ENCODE results near the gene GLRA1. TPM values are rescaled to one million over a fixed set of nuclear protein-coding genes. Genes with fewer than 3 reads are reported as not detected.
"Not testable (repeated sequence)": the region's sequence is repeated elsewhere in the genome, so short reads cannot be mapped to it uniquely, and the experiment has no call there.

Gene GLRA1
- total and polyA plus RNA-seq, 4 donors, result not detected

DNA sequence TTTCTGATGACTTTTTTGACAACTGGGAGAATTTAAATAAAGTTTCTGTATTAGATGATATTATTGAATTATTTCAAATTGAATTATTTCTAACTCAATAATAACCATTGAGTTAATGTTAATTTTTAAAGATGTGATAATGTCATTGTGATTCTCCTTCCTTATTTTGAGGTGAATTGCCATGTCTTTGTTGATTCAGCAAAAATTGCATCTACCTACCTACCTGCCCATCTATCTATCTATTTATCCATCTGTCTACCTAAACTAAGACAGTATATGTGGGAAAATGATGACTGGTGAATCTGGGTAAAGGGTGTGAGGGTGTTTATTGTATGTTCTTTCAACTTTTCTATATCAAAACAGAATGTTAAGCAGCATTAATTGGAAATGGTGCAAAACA is 77.9 kb downstream of the GLRA1 start:
- H3K27me3 ChIP-seq (ENCODE audit: control insufficient read depth in 4 of 4, insufficient read depth in 4 of 4, low read length in 3 of 4), result no peaks in the 10 kb centered on the region
- no peak overlapping the region for H3K9ac ChIP-seq (ENCODE audit: low read depth in 1 of 2, low read length in 2 of 2)
- no peak overlapping the region for H3K4me3 ChIP-seq (ENCODE audit: low read depth in 1 of 3, low read length in 3 of 3)
- no peak for TF ChIP-seq RXRA (IDR thresholded peaks at IDR 0.05)
- TF ChIP-seq CTCF (IDR thresholded peaks at IDR 0.05; ENCODE audit: low read depth, low read length, missing input control), result no peak
- no peak for TF ChIP-seq FOXA2 (IDR thresholded peaks at IDR 0.05)
- no peak for TF ChIP-seq JUND (IDR thresholded peaks at IDR 0.05)
- TF ChIP-seq FOXA1 (IDR thresholded peaks at IDR 0.05), result no peak
- TF ChIP-seq SP1 (IDR thresholded peaks at IDR 0.05), result no peak
- TF ChIP-seq RAD21 (IDR thresholded peaks at IDR 0.05), result no peak
- TF ChIP-seq, protein P1, sequence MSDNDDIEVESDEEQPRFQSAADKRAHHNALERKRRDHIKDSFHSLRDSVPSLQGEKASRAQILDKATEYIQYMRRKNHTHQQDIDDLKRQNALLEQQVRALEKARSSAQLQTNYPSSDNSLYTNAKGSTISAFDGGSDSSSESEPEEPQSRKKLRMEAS (IDR thresholded peaks at IDR 0.05), result no peak
- TF ChIP-seq, protein P2, sequence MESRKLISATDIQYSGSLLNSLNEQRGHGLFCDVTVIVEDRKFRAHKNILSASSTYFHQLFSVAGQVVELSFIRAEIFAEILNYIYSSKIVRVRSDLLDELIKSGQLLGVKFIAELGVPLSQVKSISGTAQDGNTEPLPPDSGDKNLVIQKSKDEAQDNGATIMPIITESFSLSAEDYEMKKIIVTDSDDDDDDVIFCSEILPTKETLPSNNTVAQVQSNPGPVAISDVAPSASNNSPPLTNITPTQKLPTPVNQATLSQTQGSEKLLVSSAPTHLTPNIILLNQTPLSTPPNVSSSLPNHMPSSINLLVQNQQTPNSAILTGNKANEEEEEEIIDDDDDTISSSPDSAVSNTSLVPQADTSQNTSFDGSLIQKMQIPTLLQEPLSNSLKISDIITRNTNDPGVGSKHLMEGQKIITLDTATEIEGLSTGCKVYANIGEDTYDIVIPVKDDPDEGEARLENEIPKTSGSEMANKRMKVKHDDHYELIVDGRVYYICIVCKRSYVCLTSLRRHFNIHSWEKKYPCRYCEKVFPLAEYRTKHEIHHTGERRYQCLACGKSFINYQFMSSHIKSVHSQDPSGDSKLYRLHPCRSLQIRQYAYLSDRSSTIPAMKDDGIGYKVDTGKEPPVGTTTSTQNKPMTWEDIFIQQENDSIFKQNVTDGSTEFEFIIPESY (IDR thresholded peaks at IDR 0.05), result no peak
- TF ChIP-seq HNF4A (conservative IDR thresholded peaks at IDR 0.05), result no peak
- TF ChIP-seq NR2F2 (IDR thresholded peaks at IDR 0.05), result no peak
- no peak overlapping the region for H3K27ac ChIP-seq (ENCODE audit: low read depth in 1 of 2, low read length in 2 of 2)
- H3K9me3 ChIP-seq (ENCODE audit: control insufficient read depth in 4 of 4, low read length in 3 of 4), result peaks cover 0 to 3% (median 0%) of the 10 kb centered on the region in 4 donors
- H3K36me3 ChIP-seq (ENCODE audit: control insufficient read depth in 4 of 4, insufficient read depth in 3 of 4, low read depth in 1 of 4, low read length in 3 of 4), result no peaks in the 10 kb centered on the region
- DNase-seq (ENCODE audit: low spot score), result no peak
- no peaks in the 10 kb centered on the region for H3K4me1 ChIP-seq (ENCODE audit: control insufficient read depth in 4 of 4, insufficient read depth in 4 of 4, low read length in 3 of 4)

DNA sequence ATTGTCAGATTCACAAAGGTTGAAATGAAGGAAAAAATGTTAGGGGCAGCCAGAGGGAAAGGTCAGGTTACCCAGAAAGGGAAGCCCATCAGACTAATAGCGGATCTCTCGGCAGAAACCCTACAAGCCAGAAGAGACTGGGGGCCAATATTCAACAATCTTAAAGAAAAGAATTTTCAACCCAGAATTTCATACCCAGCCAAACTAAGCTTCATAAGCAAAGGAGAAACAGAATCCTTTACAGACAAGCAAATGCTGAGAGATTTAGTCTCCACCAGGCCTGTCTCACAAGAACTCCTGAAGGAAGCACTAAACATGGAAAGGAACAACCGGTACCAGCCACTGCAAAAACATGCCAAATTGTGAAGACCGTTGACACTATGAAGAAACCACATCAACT is 91.8 kb downstream of the GLRA1 start:
- WGBS, result 97% methylated on average over 4 of the region's 4 CpGs

DNA sequence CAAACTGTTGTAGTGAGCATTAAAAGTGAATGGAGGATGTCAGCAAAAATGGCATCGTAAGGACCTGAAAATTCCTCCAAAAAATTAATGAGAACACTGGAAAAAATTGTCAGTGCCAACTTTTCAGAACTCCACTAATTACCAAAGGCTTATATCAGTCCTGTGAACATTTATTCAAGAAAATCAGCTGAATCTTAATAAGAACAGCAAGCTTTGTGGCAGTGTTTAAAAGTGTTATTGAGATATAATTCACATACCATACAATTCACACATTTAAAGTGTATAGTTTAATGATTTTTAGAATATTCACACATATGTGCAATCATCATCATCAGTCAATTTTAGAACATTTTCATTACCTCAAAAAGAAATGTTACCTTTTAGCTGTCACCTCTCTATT is 95.3 kb downstream of the GLRA1 start:
- Histone ChIP-seq H3K9me3 (ENCODE audit: control insufficient read depth in 4 of 4, low read length in 3 of 4) (peaks cover 3 to 15% (median 8%) of the 10 kb centered on the region in 4 donors), H3K9ac (ENCODE audit: low read depth in 1 of 2, low read length in 2 of 2) (no peak overlapping the region), H3K4me1 (ENCODE audit: control insufficient read depth in 4 of 4, insufficient read depth in 4 of 4, low read length in 3 of 4) (no peaks in the 10 kb centered on the region), H3K4me3 (ENCODE audit: low read depth in 1 of 3, low read length in 3 of 3) (no peak overlapping the region), H3K27ac (ENCODE audit: low read depth in 1 of 2, low read length in 2 of 2) (no peak overlapping the region), H3K27me3 (ENCODE audit: control insufficient read depth in 4 of 4, insufficient read depth in 4 of 4, low read length in 3 of 4) (no peaks in the 10 kb centered on the region), H3K36me3 (ENCODE audit: control insufficient read depth in 4 of 4, insufficient read depth in 3 of 4, low read depth in 1 of 4, low read length in 3 of 4) (no peaks in the 10 kb centered on the region)
- WGBS, result 97% methylated on average over 1 of the region's 1 CpG
- DNase-seq (ENCODE audit: low spot score), result no peak
- TF ChIP-seq NR2F2 (IDR thresholded peaks at IDR 0.05) (no peak), HNF4A (conservative IDR thresholded peaks at IDR 0.05) (no peak), FOXA2 (IDR thresholded peaks at IDR 0.05) (no peak), YY1 (IDR thresholded peaks at IDR 0.05) (no peak), SP1 (IDR thresholded peaks at IDR 0.05) (no peak), GABPA (IDR thresholded peaks at IDR 0.05 in 1 of 2, conservative IDR thresholded peaks at IDR 0.05 in 1 of 2) (no peak), TAF1 (conservative IDR thresholded peaks at IDR 0.05) (no peak), JUND (IDR thresholded peaks at IDR 0.05) (no peak), FOXA1 (IDR thresholded peaks at IDR 0.05) (no peak), EGR1 (IDR thresholded peaks at IDR 0.05; ENCODE audit: low read depth in 2 of 2) (no peak), RAD21 (IDR thresholded peaks at IDR 0.05) (no peak)
- TF ChIP-seq, protein P2 (IDR thresholded peaks at IDR 0.05), result no peak
- TF ChIP-seq, protein P1 (IDR thresholded peaks at IDR 0.05), result no peak
- TF ChIP-seq, protein P3, sequence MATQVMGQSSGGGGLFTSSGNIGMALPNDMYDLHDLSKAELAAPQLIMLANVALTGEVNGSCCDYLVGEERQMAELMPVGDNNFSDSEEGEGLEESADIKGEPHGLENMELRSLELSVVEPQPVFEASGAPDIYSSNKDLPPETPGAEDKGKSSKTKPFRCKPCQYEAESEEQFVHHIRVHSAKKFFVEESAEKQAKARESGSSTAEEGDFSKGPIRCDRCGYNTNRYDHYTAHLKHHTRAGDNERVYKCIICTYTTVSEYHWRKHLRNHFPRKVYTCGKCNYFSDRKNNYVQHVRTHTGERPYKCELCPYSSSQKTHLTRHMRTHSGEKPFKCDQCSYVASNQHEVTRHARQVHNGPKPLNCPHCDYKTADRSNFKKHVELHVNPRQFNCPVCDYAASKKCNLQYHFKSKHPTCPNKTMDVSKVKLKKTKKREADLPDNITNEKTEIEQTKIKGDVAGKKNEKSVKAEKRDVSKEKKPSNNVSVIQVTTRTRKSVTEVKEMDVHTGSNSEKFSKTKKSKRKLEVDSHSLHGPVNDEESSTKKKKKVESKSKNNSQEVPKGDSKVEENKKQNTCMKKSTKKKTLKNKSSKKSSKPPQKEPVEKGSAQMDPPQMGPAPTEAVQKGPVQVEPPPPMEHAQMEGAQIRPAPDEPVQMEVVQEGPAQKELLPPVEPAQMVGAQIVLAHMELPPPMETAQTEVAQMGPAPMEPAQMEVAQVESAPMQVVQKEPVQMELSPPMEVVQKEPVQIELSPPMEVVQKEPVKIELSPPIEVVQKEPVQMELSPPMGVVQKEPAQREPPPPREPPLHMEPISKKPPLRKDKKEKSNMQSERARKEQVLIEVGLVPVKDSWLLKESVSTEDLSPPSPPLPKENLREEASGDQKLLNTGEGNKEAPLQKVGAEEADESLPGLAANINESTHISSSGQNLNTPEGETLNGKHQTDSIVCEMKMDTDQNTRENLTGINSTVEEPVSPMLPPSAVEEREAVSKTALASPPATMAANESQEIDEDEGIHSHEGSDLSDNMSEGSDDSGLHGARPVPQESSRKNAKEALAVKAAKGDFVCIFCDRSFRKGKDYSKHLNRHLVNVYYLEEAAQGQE (IDR thresholded peaks at IDR 0.05), result no peak

More for the DNA sequence above, 91.8 kb downstream of the GLRA1 start:
- H3K36me3 ChIP-seq (ENCODE audit: control insufficient read depth in 4 of 4, insufficient read depth in 3 of 4, low read depth in 1 of 4, low read length in 3 of 4); H3K27ac ChIP-seq (ENCODE audit: low read depth in 1 of 2, low read length in 2 of 2); DNase-seq (ENCODE audit: low spot score); H3K4me1 ChIP-seq (ENCODE audit: control insufficient read depth in 4 of 4, insufficient read depth in 4 of 4, low read length in 3 of 4); H3K4me3 ChIP-seq (ENCODE audit: low read depth in 1 of 3, low read length in 3 of 3); H3K9ac ChIP-seq (ENCODE audit: low read depth in 1 of 2, low read length in 2 of 2); H3K27me3 ChIP-seq (ENCODE audit: control insufficient read depth in 4 of 4, insufficient read depth in 4 of 4, low read length in 3 of 4): not testable (repeated sequence)
- H3K9me3 ChIP-seq (ENCODE audit: control insufficient read depth in 4 of 4, low read length in 3 of 4), result peaks cover 3 to 15% (median 8%) of the 10 kb centered on the region in 4 donors

Data from liver (tissue), 9 donors.